Measurements from ENCODE around the gene DRC3. TPM values are rescaled to one million over a fixed set of nuclear protein-coding genes. Genes with fewer than 3 reads are reported as not detected.

The DRC3 gene
- total RNA-seq, 4 donors from 2014 or later: 4.3 to 8.6 (median 6.0) TPM

DNA sequence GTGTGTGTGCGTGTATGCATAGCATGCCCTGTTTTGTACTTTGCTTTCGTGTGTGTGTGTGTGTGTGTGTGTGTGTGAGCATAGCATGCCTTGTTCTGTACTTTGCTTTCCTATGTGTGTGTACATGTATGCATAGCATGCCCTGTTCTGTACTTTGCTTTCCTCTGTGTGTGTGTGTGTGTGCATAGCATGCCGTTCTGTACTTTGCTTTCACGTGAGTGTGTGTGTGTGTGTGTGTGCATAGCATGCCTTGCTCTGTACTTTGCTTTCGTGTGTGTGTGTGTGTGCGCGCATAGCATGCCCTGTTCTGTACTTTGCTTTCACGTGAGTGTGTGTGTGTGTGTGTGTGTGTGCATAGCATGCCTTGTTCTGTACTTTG lies 27.4 kb downstream of the DRC3 start:
- WGBS, 2 donors: 73 to 77% methylated on average over 8 of the region's 8 CpGs
- TF ChIP-seq, protein P1, sequence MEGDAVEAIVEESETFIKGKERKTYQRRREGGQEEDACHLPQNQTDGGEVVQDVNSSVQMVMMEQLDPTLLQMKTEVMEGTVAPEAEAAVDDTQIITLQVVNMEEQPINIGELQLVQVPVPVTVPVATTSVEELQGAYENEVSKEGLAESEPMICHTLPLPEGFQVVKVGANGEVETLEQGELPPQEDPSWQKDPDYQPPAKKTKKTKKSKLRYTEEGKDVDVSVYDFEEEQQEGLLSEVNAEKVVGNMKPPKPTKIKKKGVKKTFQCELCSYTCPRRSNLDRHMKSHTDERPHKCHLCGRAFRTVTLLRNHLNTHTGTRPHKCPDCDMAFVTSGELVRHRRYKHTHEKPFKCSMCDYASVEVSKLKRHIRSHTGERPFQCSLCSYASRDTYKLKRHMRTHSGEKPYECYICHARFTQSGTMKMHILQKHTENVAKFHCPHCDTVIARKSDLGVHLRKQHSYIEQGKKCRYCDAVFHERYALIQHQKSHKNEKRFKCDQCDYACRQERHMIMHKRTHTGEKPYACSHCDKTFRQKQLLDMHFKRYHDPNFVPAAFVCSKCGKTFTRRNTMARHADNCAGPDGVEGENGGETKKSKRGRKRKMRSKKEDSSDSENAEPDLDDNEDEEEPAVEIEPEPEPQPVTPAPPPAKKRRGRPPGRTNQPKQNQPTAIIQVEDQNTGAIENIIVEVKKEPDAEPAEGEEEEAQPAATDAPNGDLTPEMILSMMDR (IDR thresholded peaks at IDR 0.05): no peak
- TF ChIP-seq EP300 (IDR thresholded peaks at IDR 0.05) (no peak), POLR2A (IDR thresholded peaks at IDR 0.05) (no peak)

DNA sequence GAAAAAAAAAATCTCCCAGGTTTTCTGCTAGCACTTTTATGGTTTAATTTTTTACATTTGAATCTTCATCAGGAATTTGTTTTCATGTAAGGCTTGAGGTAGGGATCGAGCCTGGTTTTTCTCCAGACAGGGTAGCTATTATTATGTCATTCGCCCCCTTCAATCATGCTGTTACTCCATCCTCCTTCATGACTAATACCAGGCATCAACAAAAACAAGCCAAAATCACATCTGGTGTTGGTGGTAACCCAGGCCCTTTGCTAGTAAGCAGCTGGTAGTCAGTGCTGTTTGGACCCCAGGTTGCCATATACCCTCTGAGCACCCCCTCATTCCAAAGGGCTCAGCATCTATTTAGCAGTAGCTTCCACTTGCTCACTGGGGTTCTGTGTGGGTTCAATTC lies 29.5 kb downstream of the DRC3 start:
- H3K9me3 ChIP-seq: no peaks in the 10 kb centered on the region
- no peak overlapping the region for H3K27ac ChIP-seq
- no peak for DNase-seq (ENCODE audit: low spot score in 2 of 2)
- no peaks in the 10 kb centered on the region for H3K4me1 ChIP-seq
- no peak overlapping the region for H3K4me3 ChIP-seq
- TF ChIP-seq EP300 (IDR thresholded peaks at IDR 0.05): no peak
- TF ChIP-seq, protein P1 (IDR thresholded peaks at IDR 0.05): no peak
- no peak for TF ChIP-seq POLR2A (IDR thresholded peaks at IDR 0.05)
- H3K36me3 ChIP-seq: peaks cover 0 to 21% (median 0%) of the 10 kb centered on the region in 3 donors
- no peaks in the 10 kb centered on the region for H3K27me3 ChIP-seq
- WGBS, 2 donors: 93% methylated on average over 2 of the region's 2 CpGs

More for the DNA sequence above, 27.4 kb downstream of the DRC3 start:
- Histone ChIP-seq H3K27ac (no peak overlapping the region), H3K4me3 (no peak overlapping the region), H3K36me3 (peaks cover 0 to 9% (median 0%) of the 10 kb centered on the region in 3 donors), H3K9me3 (no peaks in the 10 kb centered on the region), H3K27me3 (no peaks in the 10 kb centered on the region), H3K4me1 (no peaks in the 10 kb centered on the region)
- no peak for DNase-seq (ENCODE audit: low spot score in 2 of 2)

DNA sequence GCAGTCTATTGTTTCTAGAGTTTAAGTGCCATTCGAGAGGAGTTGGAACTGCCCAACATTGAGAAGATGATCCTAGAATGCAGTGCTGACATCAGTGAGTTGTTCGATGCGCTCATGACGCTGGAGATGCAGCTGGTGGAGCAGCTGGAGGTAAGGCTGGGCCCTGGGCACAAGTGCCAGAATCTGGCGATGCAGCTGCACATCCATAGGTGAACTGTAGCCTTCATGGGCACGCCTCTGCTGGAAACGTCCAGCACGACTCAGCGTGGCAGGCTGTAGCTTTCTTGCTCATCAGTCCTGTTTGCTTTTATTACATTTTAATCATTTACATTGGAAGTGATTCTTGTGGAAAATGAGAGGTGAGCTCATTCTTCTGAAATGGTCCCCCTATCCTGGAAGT lies 31.7 kb downstream of the DRC3 start:
- peaks cover 0 to 38% (median 0%) of the 10 kb centered on the region in 3 donors for H3K36me3 ChIP-seq
- H3K9me3 ChIP-seq: no peaks in the 10 kb centered on the region
- no peak for DNase-seq (ENCODE audit: low spot score in 2 of 2)
- TF ChIP-seq EP300 (IDR thresholded peaks at IDR 0.05): no peak
- TF ChIP-seq, protein P1 (IDR thresholded peaks at IDR 0.05): no peak
- TF ChIP-seq POLR2A (IDR thresholded peaks at IDR 0.05): no peak
- no peak overlapping the region for H3K27ac ChIP-seq
- 80 to 88% methylated on average over 9 of the region's 9 CpGs for WGBS, 2 donors
- H3K27me3 ChIP-seq: no peaks in the 10 kb centered on the region
- H3K4me3 ChIP-seq: no peak overlapping the region
- H3K4me1 ChIP-seq: no peaks in the 10 kb centered on the region

DNA sequence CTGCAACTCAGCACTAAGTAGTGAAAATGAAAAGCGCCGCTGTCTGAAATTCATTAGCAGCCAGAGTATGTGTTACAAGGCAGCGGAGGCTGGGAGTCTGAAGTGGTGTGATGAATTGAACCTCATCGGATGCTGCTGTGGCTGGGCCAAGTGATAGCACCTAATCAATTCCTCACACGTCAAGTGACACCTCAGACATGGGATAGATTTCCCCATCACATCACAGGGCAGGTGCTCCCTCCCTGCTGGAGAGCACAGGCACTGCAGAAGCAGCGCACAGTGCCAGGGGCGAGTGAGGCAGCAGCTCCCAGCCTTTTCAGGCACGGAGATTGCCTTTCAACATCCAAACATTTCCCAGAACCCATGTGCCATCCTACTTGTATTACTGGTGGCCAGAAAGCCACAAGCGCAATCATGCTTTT lies 32.2 kb downstream of the DRC3 start:
- Histone ChIP-seq H3K27me3 (no peaks in the 10 kb centered on the region), H3K9me3 (no peaks in the 10 kb centered on the region), H3K36me3 (peaks cover 0 to 41% (median 0%) of the 10 kb centered on the region in 3 donors), H3K4me1 (no peaks in the 10 kb centered on the region), H3K4me3 (no peak overlapping the region), H3K27ac (no peak overlapping the region)
- 82 to 84% methylated on average over 9 of the region's 9 CpGs for WGBS, 2 donors
- DNase-seq (ENCODE audit: low spot score in 2 of 2): no peak
- no peak for TF ChIP-seq POLR2A (IDR thresholded peaks at IDR 0.05)

DNA sequence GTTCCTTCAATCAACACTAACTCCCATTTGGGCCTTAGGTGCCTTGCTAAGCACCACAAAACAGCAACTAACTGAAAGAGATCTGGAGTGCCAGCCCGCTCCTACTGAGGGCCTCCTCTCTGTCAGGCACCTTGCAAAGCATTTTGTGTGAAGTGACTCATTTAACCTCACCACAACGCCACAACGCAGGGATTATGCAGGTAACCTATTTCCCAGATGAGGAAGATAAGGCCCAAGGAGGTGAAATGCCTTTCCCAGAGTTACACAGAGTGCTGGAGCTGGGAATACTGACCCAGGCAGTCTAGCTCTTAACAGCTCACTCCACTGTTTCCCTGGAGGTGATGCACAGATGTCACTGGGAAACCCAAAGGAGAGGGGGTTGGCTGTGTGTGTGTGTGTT lies 32.8 kb downstream of the DRC3 start:
- H3K9me3 ChIP-seq: peaks cover 0 to 2% (median 0%) of the 10 kb centered on the region in 4 donors
- no peak overlapping the region for H3K27ac ChIP-seq
- peaks cover 0 to 47% (median 0%) of the 10 kb centered on the region in 3 donors for H3K36me3 ChIP-seq
- DNase-seq (ENCODE audit: low spot score in 2 of 2): no peak
- no peak overlapping the region for H3K4me3 ChIP-seq
- WGBS, 2 donors: 84 to 90% methylated on average over 3 of the region's 3 CpGs
- H3K27me3 ChIP-seq: no peaks in the 10 kb centered on the region
- no peaks in the 10 kb centered on the region for H3K4me1 ChIP-seq
- TF ChIP-seq POLR2A (IDR thresholded peaks at IDR 0.05) (no peak), EP300 (IDR thresholded peaks at IDR 0.05) (no peak)
- TF ChIP-seq, protein P1 (IDR thresholded peaks at IDR 0.05): no peak
